Astrocyte (in vitro differentiated cells and primary cell): ENCODE measurements around the gene FBXO3. TPM values are rescaled to one million over a fixed set of nuclear protein-coding genes. Genes with fewer than 3 reads are reported as not detected.
A peak's percentile ranks its signal among the peaks of the same experiment; 100 is the strongest.

ENCODE experiments used
- DNase-seq: peaks from one replicate; pipeline ENCODE4 v3.0.0-alpha.2; 2010; ENCODE audit warnings: low read depth
- FAIRE-seq: peaks from 2 replicates; lab custom pipeline; 2011; peaks lifted over from hg19 to GRCh38; lab: Jason Lieb, UNC
- H2AFZ ChIP-seq: 2 replicates; pipeline ENCODE4 v1.6.0; 2012; ENCODE audit warnings: low read depth, low read length, inconsistent platforms
- H3K27ac ChIP-seq: 2 replicates; pipeline ENCODE4 v1.5.1; 2011; ENCODE audit warnings: low read depth, low read length, inconsistent platforms
- H3K27me3 ChIP-seq: 2 replicates; pipeline ENCODE4 v1.6.0; 2011; ENCODE audit warnings: low read length, inconsistent platforms; ENCODE audit not compliant: insufficient read depth
- H3K36me3 ChIP-seq: 2 replicates; pipeline ENCODE4 v1.5.1; 2011; ENCODE audit warnings: low read length, inconsistent platforms; ENCODE audit not compliant: insufficient read depth
- H3K4me1 ChIP-seq: 2 replicates; pipeline ENCODE4 v1.5.1; 2011; ENCODE audit warnings: low read length, inconsistent platforms; ENCODE audit not compliant: insufficient read depth
- H3K4me2 ChIP-seq: 2 replicates; pipeline ENCODE4 v1.6.0; 2012; ENCODE audit warnings: low read length, inconsistent platforms
- H3K4me3 ChIP-seq: 2 replicates; pipeline ENCODE4 v1.5.1; 2011; ENCODE audit warnings: low read depth, mild to moderate bottlenecking, low read length, inconsistent platforms; ENCODE audit not compliant: insufficient read depth
- H3K79me2 ChIP-seq: 2 replicates; pipeline ENCODE4 v1.6.0; 2012; ENCODE audit warnings: mild to moderate bottlenecking, low read length, inconsistent platforms; ENCODE audit not compliant: insufficient read depth
- H3K9ac ChIP-seq: 2 replicates; pipeline ENCODE4 v1.6.0; 2012; ENCODE audit warnings: mild to moderate bottlenecking, low read length, inconsistent platforms
- H3K9me3 ChIP-seq: 2 replicates; pipeline ENCODE4 v1.5.1; 2012; ENCODE audit warnings: low read depth, mild to moderate bottlenecking, low read length, inconsistent platforms; ENCODE audit not compliant: insufficient read depth
- H4K20me1 ChIP-seq: 2 replicates; pipeline ENCODE4 v1.6.0; 2012; ENCODE audit warnings: low read length, inconsistent platforms; ENCODE audit not compliant: insufficient read depth
- H3K27ac Mint-ChIP-seq: one replicate; pipeline ENCODE4 v1.8.0; 2021; ENCODE audit warnings: mild to moderate bottlenecking, mixed read lengths; ENCODE audit not compliant: unreplicated experiment
- H3K27me3 Mint-ChIP-seq: one replicate; pipeline ENCODE4 v1.8.0; 2021; ENCODE audit warnings: low read depth, mixed read lengths; ENCODE audit not compliant: unreplicated experiment
- H3K36me3 Mint-ChIP-seq: one replicate; pipeline ENCODE4 v1.8.0; 2021; ENCODE audit warnings: low read depth, mixed read lengths; ENCODE audit not compliant: unreplicated experiment
- H3K4me1 Mint-ChIP-seq: one replicate; pipeline ENCODE4 v1.8.0; 2021; ENCODE audit warnings: low read depth, mixed read lengths; ENCODE audit not compliant: unreplicated experiment
- H3K4me3 Mint-ChIP-seq: one replicate; pipeline ENCODE4 v1.8.0; 2021; ENCODE audit warnings: mild to moderate bottlenecking, moderate library complexity, mixed read lengths; ENCODE audit not compliant: unreplicated experiment
- H3K9me3 Mint-ChIP-seq: one replicate; pipeline ENCODE4 v1.8.0; 2021; ENCODE audit warnings: mild to moderate bottlenecking, mixed read lengths; ENCODE audit not compliant: unreplicated experiment
- CTCF ChIP-seq: IDR thresholded peaks from 2 replicates; pipeline ENCODE4 v1.5.1; 2011; ENCODE audit warnings: low read depth, mild to moderate bottlenecking, inconsistent platforms, low read length, moderate library complexity; ENCODE audit not compliant: insufficient read depth
- EZH2 ChIP-seq: IDR thresholded peaks from 2 replicates; pipeline ENCODE4 v1.6.1; 2012; ENCODE audit warnings: mild to moderate bottlenecking, low read length, inconsistent platforms; ENCODE audit not compliant: insufficient read depth
- total RNA-seq: library from RNA; stranded (reverse); gene quantifications from 2 replicates; pipeline ENCODE4 v1.2.1, GENCODE V29; 2021

The FBXO3 gene
- total RNA-seq, 1 donor from 2014 or later: 23.5 TPM

GRCh38 chr11:33700063-33700501 is 74.2 kb downstream of the FBXO3 start:
- no peaks in the 10 kb centered on the region for H4K20me1 ChIP-seq
- DNase-seq: no peak
- no peak for FAIRE-seq
- H3K27ac ChIP-seq: peak overlapping the region; percentile 71
- H3K36me3 Mint-ChIP-seq: peaks cover 3% of the 10 kb centered on the region
- H3K4me3 Mint-ChIP-seq: peak overlapping the region; percentile 72
- no peaks in the 10 kb centered on the region for H3K27me3 ChIP-seq
- TF ChIP-seq CTCF: no peak
- no peak for TF ChIP-seq EZH2
- no peak overlapping the region for H3K4me3 ChIP-seq
- H3K9ac ChIP-seq: peak overlapping the region; percentile 80
- H3K4me1 ChIP-seq: peaks cover 60% of the 10 kb centered on the region
- H3K27ac Mint-ChIP-seq: peak overlapping the region; percentile 69
- H2AFZ ChIP-seq: no peak overlapping the region
- peaks cover 4% of the 10 kb centered on the region for H3K36me3 ChIP-seq
- H3K4me2 ChIP-seq: peak overlapping the region; percentile 77
- no peaks in the 10 kb centered on the region for H3K27me3 Mint-ChIP-seq
- H3K9me3 ChIP-seq: no peaks in the 10 kb centered on the region
- no peaks in the 10 kb centered on the region for H3K9me3 Mint-ChIP-seq
- H3K4me1 Mint-ChIP-seq: peaks cover 36% of the 10 kb centered on the region
- peaks cover under 1% of the 10 kb centered on the region for H3K79me2 ChIP-seq

GRCh38 chr11:33699515-33700062 is 74.7 kb downstream of the FBXO3 start:
- H3K36me3 ChIP-seq: no peaks in the 10 kb centered on the region
- H3K9ac ChIP-seq: no peak overlapping the region
- H3K4me3 ChIP-seq: no peak overlapping the region
- no peaks in the 10 kb centered on the region for H3K9me3 Mint-ChIP-seq
- H3K27me3 ChIP-seq: no peaks in the 10 kb centered on the region
- no peak for FAIRE-seq
- H3K4me1 Mint-ChIP-seq: peaks cover 37% of the 10 kb centered on the region
- no peak overlapping the region for H2AFZ ChIP-seq
- H3K4me1 ChIP-seq: peaks cover 63% of the 10 kb centered on the region
- no peaks in the 10 kb centered on the region for H3K27me3 Mint-ChIP-seq
- TF ChIP-seq CTCF (no peak), EZH2 (no peak)
- H3K9me3 ChIP-seq: no peaks in the 10 kb centered on the region
- H3K4me3 Mint-ChIP-seq: peak overlapping the region; percentile 72
- no peaks in the 10 kb centered on the region for H4K20me1 ChIP-seq
- no peaks in the 10 kb centered on the region for H3K79me2 ChIP-seq
- no peak for DNase-seq
- H3K4me2 ChIP-seq: peak overlapping the region; percentile 77
- peaks cover 3% of the 10 kb centered on the region for H3K36me3 Mint-ChIP-seq
- H3K27ac Mint-ChIP-seq: peak overlapping the region; percentile 69
- H3K27ac ChIP-seq: peak overlapping the region; percentile 71

- H3K27ac ChIP-seq: no peak overlapping the region
- TF ChIP-seq EZH2 (no peak), CTCF (no peak)
- Mint-ChIP-seq H3K27me3 (no peaks in the 10 kb centered on the region), H3K4me1 (peaks cover 33% of the 10 kb centered on the region), H3K36me3 (peaks cover 2% of the 10 kb centered on the region), H3K4me3 (no peak overlapping the region), H3K27ac (no peak overlapping the region), H3K9me3 (no peaks in the 10 kb centered on the region)
- H4K20me1 ChIP-seq: no peaks in the 10 kb centered on the region
- H3K79me2 ChIP-seq: no peaks in the 10 kb centered on the region
- no peaks in the 10 kb centered on the region for H3K9me3 ChIP-seq
- H3K27me3 ChIP-seq: no peaks in the 10 kb centered on the region
- FAIRE-seq (no peak), DNase-seq (no peak)
- H2AFZ ChIP-seq: no peak overlapping the region
- peaks cover 61% of the 10 kb centered on the region for H3K4me1 ChIP-seq
- H3K4me2 ChIP-seq: no peak overlapping the region
- no peaks in the 10 kb centered on the region for H3K36me3 ChIP-seq
- no peak overlapping the region for H3K9ac ChIP-seq
- no peak overlapping the region for H3K4me3 ChIP-seq
These were observed 75.4 kb downstream of the FBXO3 start for GRCh38 chr11:33698921-33699320.
